ENCODE data around the gene DYNC2I2.

- no peak for TF ChIP-seq SUZ12 (IDR thresholded peaks at IDR 0.05; ENCODE audit: extremely low read depth, insufficient read depth, insufficient read length)
- no peak for TF ChIP-seq ZNF274 (IDR thresholded peaks at IDR 0.05; ENCODE audit: low read depth, low read length)
- TF ChIP-seq YY1 (IDR thresholded peaks at IDR 0.05; ENCODE audit: insufficient read depth, insufficient read length): no peak
Observed at GRCh38 chr9:128689293-128689774, 32.7 kb upstream of the DYNC2I2 start.
